Endodermal cell (in vitro differentiated cells): ENCODE measurements around the gene STARD13. TPM values are rescaled to one million over a fixed set of nuclear protein-coding genes. Genes with fewer than 3 reads are reported as not detected.
A peak's percentile ranks its signal among the peaks of the same experiment; 100 is the strongest.

Experiments
- DNase-seq: peaks from one replicate; pipeline ENCODE4 v3.0.0-alpha.2; 2017
- H3K27ac ChIP-seq: 2 replicates; pipeline ENCODE4 v1.5.1; 2013; ENCODE audit warnings: mild to moderate bottlenecking, low read depth, low read length, moderate library complexity
- H3K27me3 ChIP-seq: 2 replicates; pipeline ENCODE4 v1.6.1; 2013; ENCODE audit warnings: mild to moderate bottlenecking, low read length, moderate library complexity; ENCODE audit not compliant: insufficient read depth, control insufficient read depth, poor library complexity, severe bottlenecking
- H3K36me3 ChIP-seq: 2 replicates; pipeline ENCODE4 v1.7.0; 2013; ENCODE audit warnings: mild to moderate bottlenecking, low read length, moderate library complexity; ENCODE audit not compliant: control insufficient read depth, insufficient read depth
- H3K4me1 ChIP-seq: one replicate; pipeline ENCODE4 v1.7.0; 2013; ENCODE audit warnings: low read length; ENCODE audit not compliant: control insufficient read depth, insufficient read depth
- H3K4me3 ChIP-seq: 2 replicates; pipeline ENCODE4 v1.5.1; 2013; ENCODE audit warnings: mild to moderate bottlenecking, low read length, moderate library complexity
- H3K9ac ChIP-seq: 2 replicates; pipeline ENCODE4 v1.6.1; 2013; ENCODE audit warnings: mild to moderate bottlenecking, low read length, moderate library complexity; ENCODE audit not compliant: poor library complexity, severe bottlenecking; ENCODE audit errors: extremely low read depth
- H3K9me3 ChIP-seq: 2 replicates; pipeline ENCODE4 v1.6.1; 2013; ENCODE audit warnings: mild to moderate bottlenecking, low read length, moderate library complexity; ENCODE audit not compliant: control insufficient read depth
- H3K27ac Mint-ChIP-seq: 2 replicates; pipeline ENCODE4 v1.8.0; 2020; ENCODE audit warnings: mixed read lengths
- H3K27me3 Mint-ChIP-seq: 2 replicates; pipeline ENCODE4 v1.8.0; 2021; ENCODE audit warnings: mild to moderate bottlenecking, mixed read lengths; ENCODE audit not compliant: insufficient read depth
- H3K36me3 Mint-ChIP-seq: 2 replicates; pipeline ENCODE4 v1.8.0; 2020; ENCODE audit warnings: low read depth, mixed read lengths
- H3K4me1 Mint-ChIP-seq: 2 replicates; pipeline ENCODE4 v1.8.0; 2020; ENCODE audit warnings: mixed read lengths
- H3K4me3 Mint-ChIP-seq: 2 replicates; pipeline ENCODE4 v1.8.0; 2020; ENCODE audit warnings: mild to moderate bottlenecking, moderate library complexity, mixed read lengths
- H3K9me3 Mint-ChIP-seq: 2 replicates; pipeline ENCODE4 v1.8.0; 2020; ENCODE audit warnings: mild to moderate bottlenecking, mixed read lengths
- CTCF ChIP-seq: fragments of 200-600 bp; sonication (generic); conservative IDR thresholded peaks from 2 replicates; pipeline ENCODE4 v1.5.0; 2021; ENCODE audit warnings: antibody characterized with exemption, mild to moderate bottlenecking
- WGBS, 2 experiments: methylation state at CpG; one replicate each; pipeline versions ENCODE4 v1.1.5 to v1.1.7; 2013; ENCODE audit warnings: missing lambda C conversion rate in 2 of 2, mixed read lengths in 1 of 2; ENCODE audit not compliant: insufficient coverage in 1 of 2, insufficient read length in 1 of 2; 5-methylcytosine and 5-hydroxymethylcytosine counted together
- total RNA-seq, 2 donors: library from RNA; stranded (reverse); fragmentation: NEBNext Ultra II Directional in 1 of 2; extraction: Animal tissue kit (Norgen Biotek cat#: 25700) in 1 of 2; gene quantifications; 2 replicates in 1 of 2; 3 replicates in 1 of 2; pipeline ENCODE4 v1.2.1, GENCODE V29; 2021

STARD13 gene
- total RNA-seq, 2 donors from 2014 or later, result 2.5 to 3.7 TPM

GRCh38 chr13:33261387-33262061 is 24.0 kb downstream of the STARD13 start:
- peaks cover 12% of the 10 kb centered on the region for H3K4me1 Mint-ChIP-seq
- Histone ChIP-seq H3K27ac (no peak overlapping the region), H3K4me3 (no peak overlapping the region), H3K9ac (no peak overlapping the region), H3K9me3 (no peaks in the 10 kb centered on the region), H3K36me3 (no peaks in the 10 kb centered on the region), H3K4me1 (no peaks in the 10 kb centered on the region), H3K27me3 (no peaks in the 10 kb centered on the region)
- 89 to 93% methylated on average over 6 to 9 of the region's 9 CpGs for WGBS, 2 experiments
- H3K4me3 Mint-ChIP-seq, result no peak overlapping the region
- no peaks in the 10 kb centered on the region for H3K36me3 Mint-ChIP-seq
- no peaks in the 10 kb centered on the region for H3K9me3 Mint-ChIP-seq
- no peak for TF ChIP-seq CTCF
- H3K27ac Mint-ChIP-seq, result no peak overlapping the region
- DNase-seq, result no peak
- H3K27me3 Mint-ChIP-seq, result no peaks in the 10 kb centered on the region

GRCh38 chr13:33260168-33261098 is 25.1 kb downstream of the STARD13 start:
- 69 to 85% methylated on average over 3 to 10 of the region's 10 CpGs for WGBS, 2 experiments
- Histone ChIP-seq H3K9me3 (no peaks in the 10 kb centered on the region), H3K9ac (no peak overlapping the region), H3K4me1 (no peaks in the 10 kb centered on the region), H3K36me3 (no peaks in the 10 kb centered on the region), H3K4me3 (no peak overlapping the region), H3K27me3 (no peaks in the 10 kb centered on the region), H3K27ac (no peak overlapping the region)
- Mint-ChIP-seq H3K27ac (peak overlapping the region; percentile 5), H3K36me3 (no peaks in the 10 kb centered on the region), H3K4me3 (no peak overlapping the region), H3K27me3 (no peaks in the 10 kb centered on the region), H3K4me1 (peaks cover 15% of the 10 kb centered on the region), H3K9me3 (no peaks in the 10 kb centered on the region)
- DNase-seq, result no peak
- no peak for TF ChIP-seq CTCF

GRCh38 chr13:33259296-33259695 is 26.3 kb downstream of the STARD13 start:
- H3K36me3 Mint-ChIP-seq, result no peaks in the 10 kb centered on the region
- no peaks in the 10 kb centered on the region for H3K27me3 Mint-ChIP-seq
- no peaks in the 10 kb centered on the region for H3K9me3 Mint-ChIP-seq
- Histone ChIP-seq H3K9ac (no peak overlapping the region), H3K4me1 (no peaks in the 10 kb centered on the region), H3K9me3 (no peaks in the 10 kb centered on the region), H3K4me3 (no peak overlapping the region), H3K36me3 (no peaks in the 10 kb centered on the region), H3K27me3 (no peaks in the 10 kb centered on the region), H3K27ac (no peak overlapping the region)
- DNase-seq, result no peak
- H3K4me3 Mint-ChIP-seq, result no peak overlapping the region
- WGBS, 2 experiments, result 65% methylated on average over 2 of the region's 2 CpGs; no CpG with 5 or more reads in 1 of the 2 experiments
- no peak for TF ChIP-seq CTCF
- H3K4me1 Mint-ChIP-seq, result peaks cover 11% of the 10 kb centered on the region
- no peak overlapping the region for H3K27ac Mint-ChIP-seq
